ENCODE results near the gene RPS6KB2. TPM values are rescaled to one million over a fixed set of nuclear protein-coding genes. Genes with fewer than 3 reads are reported as not detected.
"Not testable (repeated sequence)": the region's sequence is repeated elsewhere in the genome, so short reads cannot be mapped to it uniquely, and the experiment has no call there.

Gene RPS6KB2
- total RNA-seq, 4 donors from 2014 or later = 53.5 to 108 (median 75.9) TPM

DNA sequence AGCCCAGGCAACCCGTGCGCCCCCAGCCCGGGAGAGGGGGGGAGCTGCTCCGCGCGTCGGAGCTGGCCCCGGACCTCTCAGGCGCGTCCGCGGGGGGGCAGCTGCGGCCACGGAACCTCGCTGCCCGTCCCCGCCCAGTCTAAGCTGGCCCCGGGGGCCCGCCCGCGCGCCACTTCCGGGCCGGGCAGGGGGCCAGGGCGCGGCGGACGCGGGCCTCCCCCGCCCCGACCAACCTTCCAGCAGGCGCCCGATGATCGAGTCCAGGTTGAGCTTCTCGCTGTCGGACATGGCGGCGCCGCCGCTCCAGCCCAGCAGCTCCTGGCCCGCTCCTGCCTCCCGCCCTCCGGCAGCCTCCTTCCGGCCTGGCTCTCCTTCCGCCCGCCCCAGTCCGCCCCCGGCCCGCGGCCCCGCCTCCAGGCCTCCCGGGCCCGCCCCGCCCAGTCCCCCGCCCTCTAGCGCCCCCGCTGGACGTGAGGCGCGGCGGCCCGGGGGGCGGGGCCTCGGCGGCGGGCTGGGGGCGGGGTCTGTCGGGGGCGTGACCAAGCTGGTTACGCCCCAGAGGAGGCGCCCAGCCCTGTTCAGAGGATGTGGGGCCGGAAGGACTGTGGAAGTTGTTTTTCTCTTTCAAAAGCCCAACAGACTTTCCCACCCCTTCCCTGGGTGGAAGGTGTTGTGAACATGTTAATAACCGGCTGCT lies 26.7 kb upstream of the RPS6KB2 start, which contains the start of gene PPP1CA:
TSS of gene PPP1CA (minus strand) at position 364 of the 697 bp plus-strand sequence. CDS start at position 288, 76 bp downstream.
- in situ Hi-C loops (cut with MboI; ENCODE audit: low pct_ligation_motif_present in 1 of 4, low pct_unique_long_range_greater_than_20kb in 1 of 4, low sequenced_read_pairs in 3 of 4) = no loop called here
- WGBS, 2 donors (ENCODE audit: low coverage in 1 of 2) = 1% methylated on average over 22 of the region's 73 CpGs; no CpG with 5 or more reads in 1 of the 2 donors
- no peaks in the 10 kb centered on the region for H3K27me3 ChIP-seq
- peak within 1 kb of the TSS; percentile 90 to 98 (median 93) for H3K27ac ChIP-seq
- H3K36me3 ChIP-seq = peaks cover 0 to 24% (median 9%) of the 10 kb centered on the region in 4 donors
- H3K4me3 ChIP-seq = peak within 1 kb of the TSS; percentile 64 to 98 (median 92)
- no peaks in the 10 kb centered on the region for H3K9me3 ChIP-seq
- no peak for TF ChIP-seq EP300 (IDR thresholded peaks at IDR 0.05; ENCODE audit: low read depth)
- TF ChIP-seq, protein P1, sequence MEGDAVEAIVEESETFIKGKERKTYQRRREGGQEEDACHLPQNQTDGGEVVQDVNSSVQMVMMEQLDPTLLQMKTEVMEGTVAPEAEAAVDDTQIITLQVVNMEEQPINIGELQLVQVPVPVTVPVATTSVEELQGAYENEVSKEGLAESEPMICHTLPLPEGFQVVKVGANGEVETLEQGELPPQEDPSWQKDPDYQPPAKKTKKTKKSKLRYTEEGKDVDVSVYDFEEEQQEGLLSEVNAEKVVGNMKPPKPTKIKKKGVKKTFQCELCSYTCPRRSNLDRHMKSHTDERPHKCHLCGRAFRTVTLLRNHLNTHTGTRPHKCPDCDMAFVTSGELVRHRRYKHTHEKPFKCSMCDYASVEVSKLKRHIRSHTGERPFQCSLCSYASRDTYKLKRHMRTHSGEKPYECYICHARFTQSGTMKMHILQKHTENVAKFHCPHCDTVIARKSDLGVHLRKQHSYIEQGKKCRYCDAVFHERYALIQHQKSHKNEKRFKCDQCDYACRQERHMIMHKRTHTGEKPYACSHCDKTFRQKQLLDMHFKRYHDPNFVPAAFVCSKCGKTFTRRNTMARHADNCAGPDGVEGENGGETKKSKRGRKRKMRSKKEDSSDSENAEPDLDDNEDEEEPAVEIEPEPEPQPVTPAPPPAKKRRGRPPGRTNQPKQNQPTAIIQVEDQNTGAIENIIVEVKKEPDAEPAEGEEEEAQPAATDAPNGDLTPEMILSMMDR (IDR thresholded peaks at IDR 0.05) = peak in 4 of 5 experiments; percentile 2 to 66 (median 42)
- TF ChIP-seq POLR2AphosphoS5 (IDR thresholded peaks at IDR 0.05) = peak; percentile 83 to 92 (median 89)
- peak; percentile 79 for TF ChIP-seq POLR2A (IDR thresholded peaks at IDR 0.05)
- H3K4me1 ChIP-seq = peaks cover 20 to 38% (median 30%) of the 10 kb centered on the region in 4 donors
- intact Hi-C loops (cut with DNase I; ENCODE audit: low total_unique reads) = loop anchor here (1.0 to 5.0 kb wide), 2 partner anchors 81 to 105 kb away; partner anchors contain the start of gene AIP
- DNase-seq = peak; percentile 93

DNA sequence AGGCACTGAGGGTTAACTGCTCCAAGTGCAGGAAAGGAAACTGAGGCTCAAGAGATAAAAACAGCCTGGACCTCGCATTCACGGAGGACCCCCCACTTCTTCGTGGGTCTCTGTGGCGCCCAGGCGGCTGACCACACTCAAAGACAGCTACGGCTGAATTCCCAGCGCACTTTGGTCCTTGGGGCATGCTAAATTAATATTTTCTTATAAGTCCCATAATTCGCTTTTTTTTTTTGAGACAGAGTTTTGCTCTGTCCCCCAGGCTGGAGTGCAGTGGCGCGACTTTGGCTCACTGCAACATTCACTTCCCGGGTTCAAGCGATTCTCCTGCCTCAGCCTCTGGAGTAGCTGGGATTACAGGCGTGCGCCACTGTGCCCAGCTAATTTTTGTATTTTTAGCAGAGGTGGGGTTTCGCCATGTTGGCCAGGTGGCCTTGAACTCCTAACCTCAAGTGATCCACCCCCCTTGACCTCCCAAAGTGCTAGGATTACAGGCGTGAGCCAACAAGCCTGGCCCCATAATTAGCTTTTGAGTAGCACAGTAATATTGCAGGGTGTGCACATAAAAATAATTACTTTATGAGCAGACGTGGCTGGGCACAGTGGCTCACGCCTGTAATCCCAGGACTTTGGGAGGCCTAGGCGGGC lies 26.0 kb upstream of the RPS6KB2 start:
- Histone ChIP-seq H3K4me1 (peaks cover 20 to 36% (median 28%) of the 10 kb centered on the region in 4 donors), H3K36me3 (peaks cover 0 to 22% (median 9%) of the 10 kb centered on the region in 4 donors), H3K4me3 (peak overlapping the region in 3 of 4 donors; percentile 22 to 94 (median 89)), H3K27ac (peak overlapping the region; percentile 90 to 98 (median 93))
- DNase-seq; H3K27me3 ChIP-seq; in situ Hi-C loops (cut with MboI; ENCODE audit: low pct_ligation_motif_present in 1 of 4, low pct_unique_long_range_greater_than_20kb in 1 of 4, low sequenced_read_pairs in 3 of 4); H3K9me3 ChIP-seq: not testable (repeated sequence)
- 30 to 40% methylated on average over 12 to 19 of the region's 19 CpGs for WGBS, 2 donors (ENCODE audit: low coverage in 1 of 2)
- intact Hi-C loops (cut with DNase I; ENCODE audit: low total_unique reads) = loop anchor here (5.0 kb wide), 1 partner anchor 80 kb away; the partner anchor contains the start of gene AIP

DNA sequence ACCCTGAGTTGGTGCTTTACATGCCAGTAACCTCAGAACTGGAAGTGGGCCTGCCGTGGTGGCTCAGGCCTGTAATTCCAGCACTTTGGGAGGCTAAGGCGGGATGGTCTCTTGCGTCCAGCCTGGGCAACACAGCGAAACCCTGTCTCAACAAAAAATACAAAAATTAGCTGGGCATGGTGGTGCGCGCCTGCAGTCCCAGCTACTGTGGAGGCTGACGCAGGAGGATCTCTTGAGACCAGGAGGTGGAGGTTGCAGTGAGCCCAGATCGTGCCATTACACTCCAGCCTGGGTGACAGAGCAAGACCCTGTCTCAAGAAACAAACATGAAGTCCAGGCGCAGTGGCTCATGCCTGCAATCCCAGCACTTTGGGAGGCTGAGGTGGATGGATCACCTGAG lies 25.2 kb upstream of the RPS6KB2 start:
- 87 to 91% methylated on average over 8 to 9 of the region's 9 CpGs for WGBS, 2 donors (ENCODE audit: low coverage in 1 of 2)
- peaks cover 0 to 15% (median 5%) of the 10 kb centered on the region in 4 donors for H3K36me3 ChIP-seq
- H3K4me3 ChIP-seq; H3K27me3 ChIP-seq; in situ Hi-C loops (cut with MboI; ENCODE audit: low pct_ligation_motif_present in 1 of 4, low pct_unique_long_range_greater_than_20kb in 1 of 4, low sequenced_read_pairs in 3 of 4); DNase-seq; H3K9me3 ChIP-seq: not testable (repeated sequence)
- H3K27ac ChIP-seq = peak overlapping the region; percentile 74 to 98 (median 93)
- peaks cover 20 to 31% (median 26%) of the 10 kb centered on the region in 4 donors for H3K4me1 ChIP-seq
- intact Hi-C loops (cut with DNase I; ENCODE audit: low total_unique reads) = loop anchor here (5.0 kb wide), 1 partner anchor 79 kb away; the partner anchor contains the start of gene AIP

DNA sequence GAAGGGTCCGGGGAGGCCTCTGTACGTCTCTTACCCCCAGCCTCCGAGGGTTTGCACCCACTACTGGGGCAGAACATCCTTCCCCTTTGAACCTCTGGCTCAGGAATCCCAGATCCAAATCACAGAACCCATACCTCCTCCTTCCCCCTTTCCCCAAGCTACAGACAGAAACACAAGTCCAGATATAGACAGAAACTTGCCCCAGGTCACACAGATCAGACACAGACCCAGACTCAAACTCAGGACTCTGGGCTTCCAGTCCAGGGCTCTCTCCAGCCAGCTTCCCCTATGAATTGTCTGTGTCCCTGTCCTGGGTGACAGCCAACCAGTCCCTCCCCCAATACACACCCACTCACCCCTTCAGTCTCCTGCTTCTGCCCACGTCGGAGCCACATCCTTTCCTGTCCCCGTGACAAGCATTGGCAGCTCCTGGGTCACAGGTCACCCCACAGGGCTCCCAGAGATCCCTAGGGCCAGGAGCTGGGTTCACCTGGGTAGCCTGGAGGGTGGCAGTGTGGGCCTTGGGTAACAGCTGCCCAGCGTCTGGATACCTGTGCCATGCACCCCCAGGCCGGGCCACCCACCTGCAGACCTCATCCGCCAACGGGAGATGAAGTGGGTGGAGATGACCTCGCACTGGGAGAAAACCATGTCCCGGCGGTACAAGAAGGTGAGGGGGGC lies 23.6 kb upstream of the RPS6KB2 start:
- peak overlapping the region; percentile 68 to 98 (median 84) for H3K27ac ChIP-seq
- no peaks in the 10 kb centered on the region for H3K9me3 ChIP-seq
- no peak for DNase-seq
- 78% methylated on average over 13 of the region's 13 CpGs; no CpG with 5 or more reads in 1 of the 2 donors for WGBS, 2 donors (ENCODE audit: low coverage in 1 of 2)
- peak overlapping the region in 2 of 4 donors; percentile 26 to 39 for H3K4me3 ChIP-seq
- peaks cover 4% of the 10 kb centered on the region for H3K27me3 ChIP-seq
- H3K4me1 ChIP-seq = peaks cover 15 to 27% (median 23%) of the 10 kb centered on the region in 4 donors
- H3K36me3 ChIP-seq = no peaks in the 10 kb centered on the region
- TF ChIP-seq POLR2AphosphoS5 (IDR thresholded peaks at IDR 0.05) = no peak
- no peak for TF ChIP-seq POLR2A (IDR thresholded peaks at IDR 0.05)
- no peak for TF ChIP-seq EP300 (IDR thresholded peaks at IDR 0.05; ENCODE audit: low read depth)
- TF ChIP-seq, protein P1 (IDR thresholded peaks at IDR 0.05) = no peak
- in situ Hi-C loops (cut with MboI; ENCODE audit: low pct_ligation_motif_present in 1 of 4, low pct_unique_long_range_greater_than_20kb in 1 of 4, low sequenced_read_pairs in 3 of 4) = no loop called here
- intact Hi-C loops (cut with DNase I; ENCODE audit: low total_unique reads) = loop anchor here (5.0 kb wide), 1 partner anchor 78 kb away; the partner anchor contains the start of gene AIP
